Hematopoietic multipotent progenitor cell (in vitro differentiated cells): ENCODE data around the gene CEP104. TPM values are rescaled to one million over a fixed set of nuclear protein-coding genes. Genes with fewer than 3 reads are reported as not detected.

ENCODE experiments used
- DNase-seq, 3 donors: peaks; one replicate each; pipeline ENCODE4 v3.0.0-alpha.2; 2011 to 2015; ENCODE audit warnings: low read depth in 2 of 3, low spot score in 2 of 3
- total RNA-seq: library from RNA; depleted of rRNA; stranded (reverse); fragments of >200 nt; gene quantifications from one replicate; pipeline ENCODE4 v1.2.3, GENCODE V29; 2012

The CEP104 gene
- total RNA-seq, 1 donor, result 15.3 TPM

DNA sequence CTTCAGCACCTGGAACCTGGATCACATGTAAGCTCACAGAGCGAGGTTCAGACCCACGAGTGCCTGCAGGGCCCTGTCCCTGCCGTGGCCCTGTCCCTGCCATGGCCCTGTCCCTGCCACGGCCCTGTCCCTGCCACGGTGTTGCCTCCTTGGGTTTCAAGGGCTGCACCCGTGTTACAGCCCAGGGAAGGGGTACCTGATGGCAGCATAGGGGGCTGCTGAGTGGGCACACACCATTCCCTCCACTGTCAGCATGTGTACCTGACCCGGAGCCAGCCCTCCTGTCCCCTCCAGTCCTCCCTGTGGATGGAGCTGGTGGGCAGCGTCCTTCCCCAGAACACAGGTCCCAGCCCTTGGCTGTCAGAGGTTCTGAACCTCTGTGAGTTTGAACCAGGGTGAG, 15.5 kb upstream of the CEP104 start:
- no peak for DNase-seq

DNA sequence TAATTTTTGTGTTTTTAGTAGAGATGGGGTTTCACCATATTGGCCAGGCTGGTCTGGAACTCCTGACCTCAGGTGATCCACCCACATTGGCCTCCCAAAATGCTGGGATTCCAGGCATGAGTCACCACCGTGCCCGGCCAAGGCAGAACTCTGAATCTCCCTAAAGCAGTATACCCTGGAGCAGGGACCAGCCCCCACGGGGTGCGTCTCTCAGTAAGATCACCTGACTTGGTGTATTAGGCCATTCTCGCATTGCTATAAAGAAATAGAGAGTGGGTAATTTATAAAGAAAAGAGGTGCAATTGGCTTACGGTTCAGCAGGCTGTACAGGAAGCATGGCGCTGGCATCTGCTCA, 14.4 kb upstream of the CEP104 start:
- DNase-seq, result no peak

DNA sequence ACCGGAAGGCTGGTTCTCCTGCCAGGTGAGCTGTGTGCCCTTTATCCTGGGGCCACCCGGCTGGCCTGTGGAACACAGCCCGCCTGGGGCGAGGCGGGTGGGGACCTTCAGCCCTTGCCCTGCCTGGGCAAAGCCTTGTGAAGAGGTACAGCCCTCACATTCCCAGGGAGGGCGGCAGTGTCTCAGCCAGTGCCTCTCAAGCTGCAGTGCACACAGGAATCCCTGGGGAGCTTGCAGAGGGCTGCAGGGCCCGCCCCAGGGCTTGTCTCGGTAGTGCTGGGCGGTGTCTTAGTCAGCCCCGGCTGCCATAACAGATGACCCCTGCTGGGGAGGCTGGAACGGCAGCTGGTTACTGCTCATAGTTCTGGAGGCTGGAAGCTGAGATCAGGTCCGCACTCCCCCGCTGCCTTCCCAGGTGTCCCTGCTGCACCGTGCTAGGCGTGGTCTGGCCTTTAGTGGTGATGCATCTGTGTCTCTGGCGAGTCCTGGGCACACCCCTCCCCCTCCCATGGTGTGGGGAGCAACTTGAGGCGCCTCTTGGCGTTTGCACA, 12.8 kb upstream of the CEP104 start:
- DNase-seq, result no peak

DNA sequence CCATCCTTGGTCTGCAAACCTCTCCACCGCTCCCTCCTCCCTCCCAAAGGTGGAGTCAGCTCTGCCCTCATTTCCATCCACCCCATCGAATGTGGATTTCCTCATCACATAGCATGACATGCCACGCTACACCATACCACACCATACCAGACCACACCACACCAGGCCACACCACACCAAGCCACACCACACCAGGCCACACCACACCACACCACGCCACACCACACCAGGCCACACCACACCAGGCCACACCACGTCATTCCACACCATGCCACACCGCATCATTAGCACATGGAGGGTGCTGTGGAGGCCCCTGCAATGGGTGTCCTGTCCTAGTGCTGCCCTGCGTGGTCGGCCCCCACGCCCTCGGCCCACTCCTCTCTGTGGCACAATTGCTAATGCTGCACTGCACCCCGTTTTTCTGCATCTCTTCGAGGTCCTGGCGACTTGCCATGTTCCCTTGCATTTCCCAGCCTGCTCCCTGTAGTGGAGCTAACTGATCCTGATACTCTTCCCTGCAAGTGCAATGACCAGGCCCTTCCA, 11.5 kb upstream of the CEP104 start:
- DNase-seq, result no peak

DNA sequence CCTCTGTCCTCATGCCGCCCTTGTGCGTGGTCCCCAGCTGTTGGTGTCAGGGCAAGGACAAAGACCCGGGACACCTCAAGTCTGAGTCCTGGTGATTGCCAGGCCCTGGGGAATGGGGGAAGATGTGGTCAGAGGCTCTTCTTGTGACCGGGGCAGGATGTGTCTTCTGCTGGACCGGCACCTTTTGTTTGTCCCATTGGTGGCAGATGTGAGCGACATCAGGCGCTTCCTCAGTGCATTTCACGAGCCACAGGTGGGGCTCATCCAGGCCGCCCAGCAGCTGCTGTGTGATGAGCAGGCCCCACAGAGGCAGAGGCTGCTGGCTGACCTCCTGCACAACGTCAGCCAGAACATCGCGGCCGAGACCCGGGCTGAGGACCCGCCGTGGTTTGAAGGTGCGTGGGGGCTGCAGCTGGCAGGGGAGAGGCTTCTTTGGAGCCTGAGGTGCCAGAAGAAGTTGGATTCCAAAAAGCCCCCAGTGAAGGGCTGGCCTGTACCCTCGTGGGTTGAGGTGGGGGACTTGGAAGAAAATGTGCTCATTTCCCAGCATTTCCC, 8.7 kb upstream of the CEP104 start:
- no peak for DNase-seq

DNA sequence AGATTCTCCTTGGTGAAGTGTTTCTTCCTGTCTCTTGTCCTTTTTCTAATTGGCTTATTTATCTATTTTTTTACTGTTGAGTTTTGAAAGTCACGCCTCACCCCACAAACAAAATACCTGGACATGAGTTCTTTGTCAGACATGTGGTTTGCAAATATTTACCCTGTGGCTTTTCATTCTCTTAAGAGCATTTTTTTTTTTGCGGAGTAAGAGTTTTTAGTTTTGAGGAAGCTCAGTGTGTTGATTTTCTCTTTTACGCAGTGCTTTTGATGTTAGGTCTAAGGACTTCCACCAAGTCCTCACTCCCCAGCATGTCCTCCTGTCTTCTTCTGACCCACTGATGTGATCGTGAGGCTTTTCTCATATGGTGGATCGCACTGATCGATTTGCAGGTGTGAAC, 7.9 kb upstream of the CEP104 start:
- DNase-seq, result no peak

DNA sequence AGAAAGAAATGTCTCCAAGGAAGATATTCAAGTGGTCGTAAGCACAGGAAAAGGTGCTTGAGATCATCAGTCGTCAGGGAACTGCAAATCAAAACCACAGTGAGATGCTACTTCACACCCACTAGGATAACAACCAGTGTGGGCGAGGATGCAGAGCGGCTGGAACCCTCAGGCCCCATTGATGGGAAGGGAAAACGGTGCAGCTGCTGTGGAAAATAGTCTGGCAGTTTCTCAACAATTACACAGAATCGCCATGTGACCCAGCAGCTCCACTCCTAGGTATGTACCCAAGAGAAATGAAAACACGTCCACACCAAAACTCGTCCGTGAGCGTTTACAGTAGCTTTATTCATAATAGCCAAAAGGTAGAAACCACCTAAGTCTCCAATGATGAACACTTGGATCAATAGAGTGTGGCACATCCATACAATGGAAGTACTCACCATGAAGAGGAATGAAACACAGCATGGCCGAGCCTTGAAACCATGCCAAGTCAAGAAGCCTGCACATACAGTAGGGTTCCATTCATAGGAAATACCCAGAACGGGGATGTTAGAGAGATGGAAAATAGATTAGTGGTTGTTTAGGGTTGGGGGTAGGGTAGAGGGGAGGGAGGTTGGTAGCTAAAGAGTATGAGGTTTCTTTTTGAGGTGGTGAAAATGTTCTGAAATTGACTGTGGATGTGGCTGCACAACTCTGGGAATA, 6.4 kb upstream of the CEP104 start:
- no peak for DNase-seq

DNA sequence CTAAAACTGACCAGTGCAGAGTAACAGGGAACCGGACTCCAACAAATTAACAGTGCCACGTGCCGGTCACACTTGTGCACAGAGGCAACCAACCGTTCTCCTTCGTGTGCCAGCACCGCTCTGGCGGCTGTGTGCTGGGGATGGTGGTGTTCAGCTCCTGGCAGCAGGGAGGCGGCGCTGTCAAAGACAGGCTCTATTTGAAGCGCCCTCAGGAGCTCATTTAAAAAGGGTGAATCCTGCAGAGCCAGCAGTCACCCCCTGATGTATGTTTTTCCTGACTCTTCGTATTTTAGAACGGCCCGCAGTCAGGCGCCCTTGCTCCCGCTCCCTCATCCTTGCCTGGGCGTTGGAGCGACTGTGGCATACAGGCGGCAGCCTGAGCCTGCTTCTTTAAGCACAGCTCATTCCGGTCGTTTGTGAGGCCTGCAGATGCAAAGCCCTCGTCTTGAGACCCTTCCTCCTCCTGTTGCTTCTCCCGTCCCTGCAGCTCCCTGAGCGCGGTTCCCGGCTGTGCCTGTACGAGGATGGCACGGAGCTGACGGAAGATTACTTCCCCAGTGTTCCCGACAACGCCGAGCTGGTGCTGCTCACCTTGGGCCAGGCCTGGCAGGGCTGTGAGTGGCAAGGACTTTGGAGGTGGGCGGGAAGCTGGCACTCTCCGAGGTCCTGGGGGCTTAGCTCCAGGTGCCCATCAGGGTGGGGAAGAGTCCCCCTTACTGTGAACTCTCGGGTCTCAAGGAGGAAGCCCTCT, 1.4 kb upstream of the CEP104 start:
- peak in 2 of 3 donors; percentile 32 to 60 for DNase-seq

DNA sequence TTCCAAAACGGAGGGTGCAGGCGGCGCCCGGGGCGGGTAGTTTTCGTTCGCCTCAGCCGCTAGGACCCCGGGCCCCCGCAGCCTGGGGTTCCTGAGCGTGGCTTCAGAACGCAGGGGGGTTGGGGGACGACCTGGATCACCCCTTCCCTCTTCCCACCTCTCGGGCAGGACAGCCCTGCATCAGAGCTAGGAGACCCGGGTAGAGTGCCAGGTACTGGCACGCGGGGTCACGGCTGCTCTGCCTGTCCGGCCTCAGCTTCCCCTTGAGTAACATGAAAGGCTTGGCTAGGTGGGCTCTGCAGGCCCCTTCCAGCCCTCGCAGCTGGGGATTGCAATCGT, 749 bp upstream of the CEP104 start:
- DNase-seq, result peak in 1 of 3 donors; percentile 6

DNA sequence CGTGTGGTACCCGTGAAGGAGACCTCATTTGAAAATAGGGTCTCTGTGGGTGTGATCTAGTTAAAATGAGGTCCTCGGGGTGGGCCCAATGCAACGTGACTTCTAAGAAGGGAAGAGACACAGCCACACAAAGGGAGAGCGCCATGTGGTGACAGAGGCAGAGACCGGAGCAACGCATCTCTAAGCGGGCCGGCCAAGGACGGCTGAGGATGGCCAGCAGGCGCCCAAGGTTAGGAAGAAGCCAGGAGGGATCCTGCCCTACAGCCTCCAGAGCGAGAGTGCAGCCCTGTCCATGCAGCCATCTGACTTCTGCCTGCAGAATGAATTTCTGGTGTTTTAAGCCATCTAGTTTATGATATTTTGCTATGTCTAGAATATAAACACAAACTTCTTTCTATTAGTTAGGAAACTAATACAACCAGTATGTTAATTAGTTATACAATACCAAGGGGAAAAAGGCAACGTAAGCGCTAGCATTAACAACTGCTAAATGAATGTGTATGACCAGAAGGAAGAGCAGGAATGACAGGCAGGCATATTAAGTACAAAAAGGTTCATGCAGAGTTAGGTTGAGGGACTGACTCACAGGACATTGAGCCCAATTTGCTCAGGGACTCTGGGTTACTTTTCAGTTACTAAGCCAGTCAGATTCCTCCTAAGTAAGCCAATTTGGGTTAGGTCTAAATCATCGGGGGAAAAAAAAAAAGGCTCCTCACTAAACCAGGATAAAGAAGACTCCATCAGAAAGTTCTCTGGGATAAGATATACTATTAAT, 4.1 kb downstream of the CEP104 start:
- no peak for DNase-seq

DNA sequence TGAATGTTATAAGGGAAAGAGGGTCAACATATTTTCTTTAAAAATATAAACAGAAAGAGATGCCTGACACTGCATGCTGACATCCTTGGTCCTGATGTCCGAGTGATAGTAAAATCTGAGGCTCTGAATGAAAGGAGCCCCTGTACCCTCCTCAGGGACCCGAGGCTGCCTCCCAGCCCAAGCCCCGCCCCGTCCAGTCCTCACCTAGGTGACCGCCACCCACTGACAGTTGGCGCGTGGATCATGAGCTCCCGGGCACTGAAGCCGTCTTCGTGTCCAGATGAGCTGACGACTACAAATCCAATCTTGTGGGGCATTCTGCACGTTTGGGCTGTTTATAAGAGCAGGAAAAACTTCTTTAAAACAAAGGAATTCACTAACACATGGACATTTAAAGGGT, 4.9 kb downstream of the CEP104 start:
- DNase-seq, result no peak

DNA sequence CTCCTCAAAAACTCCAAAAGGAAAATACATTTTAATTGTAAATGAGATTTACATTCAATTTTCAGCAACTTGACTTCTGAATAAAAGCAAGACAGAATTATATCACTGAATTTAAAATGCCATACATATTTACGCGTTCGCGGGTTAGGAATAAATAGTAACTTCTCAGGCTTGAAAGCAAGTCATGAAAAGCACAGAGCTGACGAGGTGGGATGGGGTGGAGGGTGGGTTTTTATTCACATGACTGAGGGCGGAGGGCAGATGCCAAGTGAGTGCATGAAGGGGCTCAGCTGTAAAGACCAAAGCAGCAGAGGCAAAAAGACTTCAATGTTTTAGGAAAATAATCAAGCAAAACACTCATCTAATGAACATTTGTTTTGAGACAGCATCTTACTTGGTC, 5.7 kb downstream of the CEP104 start:
- no peak for DNase-seq

DNA sequence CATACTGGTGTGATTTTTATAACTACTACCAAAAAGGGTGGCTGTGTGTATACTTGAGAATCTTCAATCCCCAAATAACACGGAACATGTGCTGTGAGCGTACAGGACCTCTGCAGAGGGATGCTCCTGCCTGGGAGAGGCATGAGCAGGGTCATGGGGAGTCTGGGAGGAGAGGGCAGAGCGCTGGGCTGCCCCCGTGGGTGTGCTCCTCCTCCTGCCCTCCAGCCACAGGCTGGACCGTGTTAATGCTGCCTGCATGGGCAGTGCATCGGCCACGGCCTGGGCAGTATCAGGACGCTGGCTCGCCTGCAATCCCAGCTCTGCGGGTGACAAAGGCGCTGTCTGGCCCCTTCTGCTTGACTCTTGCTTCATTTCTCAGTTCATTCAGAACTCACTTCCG, 6.2 kb downstream of the CEP104 start:
- no peak for DNase-seq

DNA sequence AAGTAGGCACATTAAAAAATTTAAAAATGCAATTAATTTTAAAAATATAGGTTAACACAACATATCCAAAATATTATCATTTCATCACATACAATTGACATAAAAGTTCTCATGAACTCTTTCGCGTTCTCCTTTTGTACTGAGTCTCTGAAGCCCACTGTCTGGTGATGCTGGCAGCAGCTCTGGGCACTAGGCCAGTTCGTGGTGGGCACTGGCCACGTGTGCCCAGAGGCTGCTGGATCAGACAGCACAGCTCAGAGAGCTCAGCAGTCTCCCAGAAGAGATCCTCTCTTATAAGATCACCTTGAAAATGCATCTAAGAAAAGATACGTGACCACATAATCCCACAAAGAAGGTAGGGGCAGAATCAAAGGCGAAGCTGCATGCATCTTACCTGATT, 9.9 kb downstream of the CEP104 start:
- no peak for DNase-seq

DNA sequence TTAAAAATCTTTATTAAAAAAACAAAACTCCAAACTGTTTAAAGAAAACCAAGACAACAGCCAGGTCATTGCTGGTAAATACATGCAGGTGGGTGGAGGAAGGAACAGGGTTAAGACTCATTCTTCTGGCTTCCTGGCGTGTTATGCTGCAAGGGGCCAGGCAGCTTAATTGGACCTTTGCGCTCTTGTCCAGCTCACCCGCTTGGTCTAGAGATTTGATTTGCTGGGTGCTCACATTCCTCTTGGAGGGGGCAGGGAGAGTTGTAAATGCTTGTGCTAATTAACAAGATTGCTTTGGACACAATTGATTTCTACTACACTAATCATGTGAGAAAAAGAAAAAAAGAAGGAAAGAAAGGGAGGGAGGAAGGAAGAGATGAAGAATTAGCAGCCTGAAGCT, 10.5 kb downstream of the CEP104 start:
- DNase-seq, result no peak

DNA sequence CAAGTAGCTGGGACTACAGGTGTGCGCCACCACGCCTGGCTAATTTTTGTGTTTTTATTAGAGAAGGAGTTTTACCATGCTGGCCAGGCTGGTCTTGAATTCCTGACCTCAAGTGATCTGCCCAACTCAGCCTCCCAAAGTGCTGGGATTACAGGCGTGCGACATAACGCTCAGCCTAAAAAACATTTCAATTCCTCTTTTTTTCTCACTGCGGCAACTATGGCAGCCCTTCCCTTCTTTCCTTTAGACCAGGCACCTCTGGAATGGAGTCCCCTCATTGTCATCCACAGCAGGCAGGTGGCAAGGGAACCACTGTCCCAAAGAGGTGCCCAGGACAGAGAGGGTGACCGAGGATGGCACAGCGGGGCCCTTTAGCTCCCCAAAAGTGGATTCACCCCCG, 14.1 kb downstream of the CEP104 start:
- peak in 1 of 3 donors; percentile 6 for DNase-seq

DNA sequence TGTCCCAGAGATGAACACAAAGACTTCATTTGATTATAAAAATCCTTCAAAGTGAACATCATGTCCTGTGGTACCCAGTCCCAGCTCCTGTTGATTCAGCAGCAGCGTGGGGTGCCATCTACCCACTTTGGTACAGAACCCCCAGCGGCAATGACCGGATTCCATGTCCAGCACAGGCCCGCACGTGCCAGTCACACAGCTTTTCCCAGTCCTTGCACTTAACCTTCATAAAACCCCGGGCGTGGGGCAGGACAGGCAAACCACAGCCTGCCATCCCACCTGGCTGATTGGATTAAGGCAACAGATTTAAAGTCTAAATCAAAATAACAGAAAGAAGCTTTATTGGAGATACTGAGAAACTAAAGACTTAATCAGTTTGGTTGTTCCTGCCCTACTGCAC, 15.5 kb downstream of the CEP104 start:
- no peak for DNase-seq

DNA sequence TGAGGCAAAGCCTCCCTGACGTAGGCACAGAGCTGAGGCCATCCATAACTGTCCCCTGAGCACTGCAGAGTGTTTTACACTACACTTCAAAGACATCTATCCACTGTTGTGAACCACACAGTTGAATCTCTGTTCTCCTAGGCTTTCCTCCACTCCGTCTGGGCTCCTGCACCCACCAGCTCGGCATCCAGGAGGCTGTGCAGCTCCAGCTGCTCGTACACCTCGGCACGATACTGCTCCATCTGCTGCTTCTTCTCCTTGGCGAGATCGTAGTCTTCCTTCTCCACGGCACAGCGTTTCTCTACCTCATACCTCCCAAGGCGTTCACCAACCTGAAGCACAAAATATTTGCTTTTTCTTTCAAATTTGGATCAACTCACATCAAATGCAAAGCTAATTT, 18.2 kb downstream of the CEP104 start:
- DNase-seq, result no peak

DNA sequence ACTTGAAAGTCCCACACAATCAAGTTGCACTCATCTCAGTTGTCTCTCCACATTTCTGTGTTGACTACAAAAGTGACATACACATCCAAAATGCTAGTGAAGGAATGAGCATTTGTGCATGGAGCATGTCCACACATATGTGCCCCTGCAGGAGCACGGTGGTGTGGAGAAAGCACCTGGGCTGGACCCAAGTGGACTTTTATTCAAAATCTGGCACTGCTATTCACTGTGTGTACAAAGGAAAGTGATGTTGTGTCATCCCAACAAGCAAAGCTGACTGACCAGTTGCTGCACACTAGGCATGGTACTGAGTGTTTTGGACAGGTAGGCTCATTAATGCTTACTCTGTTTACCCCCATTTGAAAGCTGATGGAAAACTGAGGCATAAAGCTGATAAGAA, 19.3 kb downstream of the CEP104 start:
- DNase-seq, result no peak

DNA sequence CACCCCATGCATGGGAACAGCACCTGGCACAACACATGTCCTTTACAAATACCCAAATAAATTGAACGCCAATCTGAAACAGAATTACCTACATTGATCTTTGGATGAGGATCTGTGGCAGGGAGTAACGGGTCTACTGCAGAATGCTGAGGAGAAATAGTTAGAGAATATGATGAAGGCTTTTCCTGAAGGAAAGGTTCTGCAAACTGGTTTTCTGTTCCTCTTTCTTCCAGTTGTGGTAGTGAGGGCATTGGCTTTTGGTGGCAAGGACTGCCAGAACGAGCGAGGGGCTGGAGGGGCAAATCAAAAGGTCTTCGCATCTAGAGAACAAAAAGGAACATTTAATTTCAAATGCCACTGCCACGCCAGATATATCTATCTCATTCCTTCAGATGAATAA, 19.8 kb downstream of the CEP104 start:
- DNase-seq, result no peak

DNA sequence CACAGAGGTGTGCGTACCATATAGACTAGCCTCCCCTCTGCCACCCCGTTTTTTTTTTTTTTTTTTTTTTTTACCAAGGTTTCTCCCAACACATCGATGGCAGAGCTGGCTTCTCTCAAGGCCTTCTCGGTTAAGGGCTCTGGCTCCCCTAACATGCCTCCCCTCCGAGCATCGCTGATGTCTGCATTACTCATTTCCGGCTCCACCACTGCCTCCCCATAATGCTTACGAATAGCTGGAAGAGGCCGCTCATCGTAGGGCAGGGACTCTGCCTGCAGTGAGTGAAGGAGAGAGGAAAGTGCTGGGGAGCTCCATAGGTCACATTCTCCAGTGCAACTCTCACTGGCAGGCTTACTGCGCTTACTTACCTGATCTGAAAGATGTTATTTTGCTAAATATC, 20.6 kb downstream of the CEP104 start:
- DNase-seq, result no peak
